Stimulated activated CD8-positive, alpha-beta memory T cell treated with anti-CD3 and anti-CD28 coated beads, Interleukin-15, amount 100 ng/mL, for 48 hours (primary cell): Measurements from ENCODE around the gene B4GALT6.
"Not testable (repeated sequence)": the region's sequence is repeated elsewhere in the genome, so short reads cannot be mapped to it uniquely, and the experiment has no call there.

ENCODE experiments used
- DNase-seq, 2 donors: peaks; one replicate each; pipeline ENCODE4 v3.0.0-alpha.2; 2020; ENCODE audit warnings: low read depth in 2 of 2

The B4GALT6 gene

DNA sequence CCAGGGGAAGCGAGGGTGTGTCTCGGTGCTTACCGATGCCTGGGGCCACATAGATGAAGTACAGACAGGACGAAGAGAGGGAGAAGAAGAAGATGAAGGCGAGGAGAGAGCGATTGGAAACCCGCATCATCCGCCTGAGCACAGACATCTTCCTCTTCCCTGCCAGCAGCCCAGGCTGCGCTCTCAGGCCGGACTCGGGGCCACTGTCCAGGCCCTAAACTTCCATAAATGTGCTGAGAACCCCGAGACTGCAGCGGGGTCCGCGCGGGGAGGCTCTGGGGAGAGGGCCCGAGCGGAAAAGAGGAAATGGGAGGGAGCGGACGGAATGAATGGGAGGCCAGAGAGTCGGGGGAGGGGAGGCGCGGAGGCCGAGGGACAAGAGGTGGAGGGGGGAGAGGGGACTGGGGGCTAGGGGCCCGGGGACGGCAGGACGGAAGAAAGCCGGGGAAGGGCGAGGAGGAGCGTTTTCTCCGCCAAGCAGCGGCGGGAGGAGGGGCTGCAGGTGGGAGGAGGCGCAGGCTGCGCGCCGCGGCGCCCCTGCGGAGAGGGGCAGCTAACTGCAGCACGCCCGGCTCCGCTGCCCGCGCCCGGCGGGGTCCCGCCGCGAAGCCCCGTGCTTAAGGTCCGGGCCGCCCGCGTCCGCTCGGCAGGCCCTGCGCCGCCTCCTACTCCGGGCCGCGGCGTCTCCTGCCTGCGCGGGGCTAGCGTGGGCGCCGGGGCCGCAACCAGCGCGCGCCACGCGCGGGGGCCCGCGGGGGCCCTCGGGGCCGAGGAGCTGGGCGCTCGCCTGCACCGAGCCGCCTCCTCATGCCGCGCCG is at the start of gene B4GALT6:
Gene B4GALT6 (minus strand): TSS at position 303 of the 818 bp plus-strand sequence. CDS start 155 bp downstream, at position 148.
- no peak for DNase-seq

DNA sequence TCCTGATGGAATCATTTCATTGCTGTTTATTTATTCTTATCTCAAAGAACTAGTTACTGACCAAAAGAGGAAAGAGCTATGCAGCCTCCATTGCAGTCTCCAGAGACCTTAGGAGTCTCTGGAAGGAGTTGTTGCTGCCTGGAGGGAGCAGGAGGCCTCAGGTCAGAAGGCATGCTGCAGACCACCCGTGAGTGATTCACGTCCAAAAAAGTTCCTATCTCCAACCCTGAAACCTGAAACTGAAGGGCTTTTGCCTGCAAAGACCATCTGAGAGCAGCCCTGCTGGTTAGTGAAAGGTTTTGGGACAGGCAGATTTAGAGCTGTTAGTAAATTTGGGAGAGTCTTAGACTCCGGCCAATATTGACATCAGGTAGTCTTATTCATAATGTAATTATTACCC is 47.2 kb upstream of the B4GALT6 start:
- no peak for DNase-seq

GRCh38 chr18:31729196-31729595 is 44.8 kb upstream of the B4GALT6 start:
- DNase-seq, result not testable (repeated sequence)

DNA sequence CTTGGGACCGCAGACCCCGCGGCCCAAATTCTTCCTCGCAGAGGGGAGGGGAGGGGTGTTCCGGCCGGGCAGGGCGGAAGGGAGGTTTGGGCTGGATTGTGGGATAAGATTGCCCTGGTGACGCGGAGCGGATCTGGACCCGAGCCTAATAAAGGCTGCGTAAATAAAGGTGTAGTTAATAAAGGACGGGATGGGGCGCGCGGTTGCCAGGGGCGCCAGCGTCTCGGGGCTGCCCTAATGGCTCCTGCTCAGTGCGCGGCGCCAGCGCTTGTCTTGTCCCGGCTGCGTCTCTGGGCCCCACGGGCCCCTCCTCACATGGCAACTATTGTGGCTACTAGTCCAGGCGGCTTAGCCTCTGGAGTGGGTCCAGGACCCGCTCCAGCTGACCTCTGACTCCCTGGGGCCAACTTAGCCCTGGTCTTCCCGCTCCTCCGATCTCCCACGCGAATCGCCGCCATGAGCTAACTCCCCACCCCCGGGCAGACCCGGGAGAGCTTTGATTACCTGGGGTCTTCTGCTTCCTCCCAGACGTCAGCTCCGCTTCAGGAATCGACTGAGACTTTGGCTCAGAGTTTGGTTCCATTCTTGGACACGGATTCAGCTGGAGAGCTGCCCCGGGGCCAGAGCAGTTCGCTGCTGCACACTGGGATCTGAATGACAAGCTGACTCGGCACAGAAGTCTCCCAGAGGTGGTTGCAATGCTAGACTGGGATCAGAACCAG is 39.8 kb upstream of the B4GALT6 start:
- no peak for DNase-seq

GRCh38 chr18:31723639-31723989 is 39.2 kb upstream of the B4GALT6 start:
- DNase-seq, result no peak

- DNase-seq, result peak; percentile 51 to 56
These were observed 38.1 kb upstream of the B4GALT6 start for GRCh38 chr18:31722369-31722957.

DNA sequence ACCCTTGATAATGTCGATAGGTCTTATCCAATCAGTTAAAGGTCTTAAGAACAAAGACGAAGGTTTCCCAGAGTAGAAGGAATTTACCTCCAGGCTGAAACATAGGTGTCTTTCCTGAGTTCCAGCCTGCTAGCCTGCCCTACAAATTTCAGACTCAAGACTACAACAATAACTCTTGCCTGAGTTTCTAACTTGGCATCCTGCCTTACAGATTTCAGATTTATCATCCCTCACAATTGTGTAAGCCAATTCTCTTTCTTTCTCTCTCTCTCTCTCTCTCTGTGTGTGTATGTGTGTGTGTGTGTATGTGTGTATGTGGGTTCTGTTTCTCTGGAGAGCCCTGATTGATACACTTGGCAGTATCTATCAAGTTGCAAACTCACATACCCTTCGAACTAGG is 37.2 kb upstream of the B4GALT6 start:
- DNase-seq, result no peak

- DNase-seq, result no peak
These were observed 36.5 kb upstream of the B4GALT6 start for GRCh38 chr18:31720867-31721266.

- DNase-seq, result no peak
These were observed 35.1 kb upstream of the B4GALT6 start for GRCh38 chr18:31719363-31720006.

DNA sequence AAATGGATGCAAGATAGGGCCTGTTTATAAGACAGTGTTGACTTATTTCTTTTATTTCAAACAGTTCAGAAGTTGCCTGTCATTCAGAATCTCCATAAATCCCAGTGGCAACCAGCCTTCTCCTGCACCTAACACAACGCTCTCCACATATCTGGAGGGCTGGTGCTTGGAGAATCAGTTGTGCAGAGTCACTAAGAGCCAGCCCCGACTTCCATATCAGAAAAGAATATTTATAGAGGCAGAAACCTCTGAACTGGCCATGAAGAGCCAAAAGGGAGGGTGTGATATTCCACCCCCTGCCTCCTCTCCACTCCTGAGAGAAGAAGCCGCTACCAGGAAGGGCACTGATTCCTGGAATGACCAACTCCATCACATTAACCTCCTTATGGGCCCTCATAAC is 34.0 kb upstream of the B4GALT6 start:
- no peak for DNase-seq

DNA sequence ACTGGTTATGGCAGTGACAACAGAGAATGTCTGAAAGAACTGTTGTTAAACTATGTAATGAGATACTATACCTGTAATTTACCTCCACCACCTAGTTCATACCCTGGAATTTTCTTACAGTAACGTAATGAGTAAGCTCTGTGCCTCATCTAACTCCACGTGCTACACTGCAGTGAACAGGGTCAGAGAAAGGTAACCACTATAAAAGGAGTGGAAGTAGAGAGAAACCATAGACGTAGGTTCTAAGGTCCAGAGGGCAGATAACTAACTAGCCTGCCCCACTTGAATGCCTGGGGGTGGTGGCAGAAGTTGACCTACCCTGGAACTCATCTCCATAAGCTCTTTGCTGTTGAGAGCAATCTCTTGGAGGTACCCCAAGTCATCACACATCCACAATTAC is 32.0 kb upstream of the B4GALT6 start:
- DNase-seq, result no peak

- DNase-seq, result no peak
These were observed 27.2 kb upstream of the B4GALT6 start for GRCh38 chr18:31711365-31712172.

- no peak for DNase-seq
These were observed 26.4 kb upstream of the B4GALT6 start for GRCh38 chr18:31710826-31711225.

GRCh38 chr18:31707815-31708214 is 23.4 kb upstream of the B4GALT6 start:
- DNase-seq, result no peak

DNA sequence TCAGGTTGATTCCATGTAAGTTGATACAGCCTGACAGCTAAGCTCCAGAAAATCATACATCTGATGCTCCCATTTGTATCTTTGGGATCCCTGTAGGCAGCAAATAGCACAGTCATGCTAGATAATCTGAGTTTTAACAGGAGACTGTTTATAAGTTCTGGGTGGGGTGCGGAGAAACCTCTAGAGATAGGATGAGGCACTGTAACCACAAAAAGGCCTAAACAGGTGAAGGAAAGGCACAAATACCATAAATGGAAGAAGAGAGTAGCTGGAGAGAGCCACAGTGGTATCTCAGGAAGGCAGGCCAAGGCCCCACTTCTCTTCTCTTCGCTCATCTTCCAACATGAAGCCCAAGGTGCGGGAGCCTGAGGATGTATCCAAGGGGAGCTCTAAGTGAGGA is 18.1 kb upstream of the B4GALT6 start:
- DNase-seq, result no peak

DNA sequence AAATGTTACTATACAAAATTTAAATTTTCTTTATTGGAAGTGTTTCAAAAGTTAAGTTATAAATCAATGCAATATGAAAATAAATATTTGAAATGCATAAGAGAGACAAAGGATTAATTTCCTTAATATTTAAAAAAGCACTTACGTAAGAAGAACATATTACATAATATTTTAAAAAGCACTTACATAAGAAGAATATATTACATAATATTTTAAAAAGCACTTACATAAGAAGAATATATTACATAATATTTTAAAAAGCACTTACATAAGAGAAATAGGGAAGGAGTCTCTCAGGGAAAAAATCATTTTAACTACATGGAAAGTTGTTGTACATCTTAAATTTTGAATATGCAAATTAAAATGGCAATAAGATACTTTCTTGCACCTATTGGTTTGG is 17.4 kb upstream of the B4GALT6 start:
- DNase-seq, result no peak

DNA sequence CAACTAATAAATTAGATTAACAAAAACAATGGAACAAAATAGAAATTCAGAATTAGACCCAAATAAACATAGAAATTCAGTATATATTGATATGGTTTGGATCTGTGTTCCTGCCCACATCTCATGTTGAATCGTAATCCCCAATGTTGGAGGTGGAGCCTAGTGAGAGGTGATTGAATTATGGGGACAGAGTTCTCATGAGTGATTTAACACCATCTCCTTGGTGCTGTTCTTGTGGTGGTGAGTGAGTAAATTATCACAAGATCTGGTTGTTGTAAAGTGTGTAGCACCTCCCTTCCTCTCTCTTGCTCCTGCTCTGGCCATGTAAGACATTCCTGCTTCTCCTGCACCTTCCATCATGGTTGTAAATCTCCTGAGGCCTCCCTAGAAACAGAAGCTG is 16.6 kb upstream of the B4GALT6 start:
- DNase-seq, result no peak

- DNase-seq, result no peak
These were observed 13.2 kb upstream of the B4GALT6 start for GRCh38 chr18:31697351-31698298.

DNA sequence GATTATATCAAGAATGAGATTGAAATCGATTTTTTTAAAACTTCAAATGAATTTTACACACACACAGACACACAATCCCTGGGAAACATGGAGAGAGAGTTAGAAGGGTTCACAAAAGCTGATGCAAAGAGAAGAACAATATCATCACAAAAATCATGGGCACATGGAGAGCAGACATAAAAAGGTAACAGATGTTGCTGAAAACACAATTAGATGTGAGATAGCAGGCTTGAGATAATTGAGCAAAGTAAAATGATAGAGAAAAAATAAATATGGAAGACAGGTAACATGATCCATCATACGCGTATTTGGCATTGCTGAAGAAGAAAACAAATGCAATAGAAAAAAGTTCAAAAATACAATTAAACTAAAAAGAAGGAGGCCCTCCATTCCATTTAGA is 11.6 kb upstream of the B4GALT6 start:
- DNase-seq, result no peak

- DNase-seq, result no peak
These were observed 9.9 kb upstream of the B4GALT6 start for GRCh38 chr18:31694297-31694696.
